OCI-LY1 (cell line): ENCODE measurements around the gene CASP10.
A peak's percentile ranks its signal among the peaks of the same experiment; 100 is the strongest.

Experiments used
- H2AFZ ChIP-seq: fragments of 200-600 bp; sonication (generic), shearing (Covaris generic); 2 replicates; pipeline ENCODE4 v1.6.0; 2014; ENCODE audit warnings: antibody characterized with exemption, mild to moderate bottlenecking, low read length
- H3F3A ChIP-seq: fragments of 200-600 bp; sonication (generic), shearing (Covaris generic); 2 replicates; pipeline ENCODE4 v1.6.0; 2014; ENCODE audit warnings: mild to moderate bottlenecking, antibody characterized with exemption, low read length, moderate library complexity; ENCODE audit not compliant: insufficient read depth
- H3K27ac ChIP-seq: fragments of 200-600 bp; sonication (generic); 2 replicates; pipeline ENCODE4 v1.5.1; 2014; ENCODE audit warnings: low read length, mixed run types, mild to moderate bottlenecking, low read depth; ENCODE audit not compliant: poor library complexity, severe bottlenecking
- H3K27me3 ChIP-seq: fragments of 200-600 bp; sonication (generic); 2 replicates; pipeline ENCODE4 v1.6.0; 2014; ENCODE audit warnings: antibody characterized with exemption, mild to moderate bottlenecking, low read length, moderate library complexity; ENCODE audit not compliant: insufficient read depth
- H3K36me3 ChIP-seq: fragments of 200-600 bp; sonication (generic); 2 replicates; pipeline ENCODE4 v1.6.1; 2014; ENCODE audit warnings: mild to moderate bottlenecking, antibody characterized with exemption, low read length, moderate library complexity, mixed read lengths; ENCODE audit not compliant: insufficient read depth
- H3K4me1 ChIP-seq: fragments of 200-600 bp; sonication (generic); 2 replicates; pipeline ENCODE4 v1.5.1; 2014; ENCODE audit warnings: mild to moderate bottlenecking, low read length, moderate library complexity; ENCODE audit not compliant: insufficient read depth, severe bottlenecking
- H3K4me2 ChIP-seq: fragments of 200-600 bp; sonication (generic), shearing (Covaris generic); 2 replicates; pipeline ENCODE4 v1.6.1; 2014; ENCODE audit warnings: low read length
- H3K4me3 ChIP-seq: fragments of 200-600 bp; sonication (generic); 2 replicates; pipeline ENCODE4 v1.5.1; 2014; ENCODE audit warnings: low read length, low read depth, mild to moderate bottlenecking, mixed read lengths; ENCODE audit not compliant: poor library complexity, severe bottlenecking
- H3K79me2 ChIP-seq: fragments of 200-600 bp; shearing (Covaris generic); 2 replicates; pipeline ENCODE4 v1.6.1; 2016; ENCODE audit warnings: mixed run types, low read length, mixed read lengths; ENCODE audit not compliant: insufficient read depth
- H3K9ac ChIP-seq: fragments of 200-600 bp; sonication (generic), shearing (Covaris generic); 2 replicates; pipeline ENCODE4 v1.6.1; 2014; ENCODE audit warnings: mild to moderate bottlenecking, low read length, mixed read lengths
- H3K9me2 ChIP-seq: fragments of 200-600 bp; sonication (generic), shearing (Covaris generic); 2 replicates; pipeline ENCODE4 v1.6.1; 2014; ENCODE audit warnings: low read depth, mild to moderate bottlenecking, low read length, mixed read lengths
- H3K9me3 ChIP-seq: fragments of 200-600 bp; shearing (Covaris generic); 2 replicates; pipeline ENCODE4 v1.6.1; 2014; ENCODE audit warnings: low read length, mixed read lengths
- H4K20me1 ChIP-seq: fragments of 200-600 bp; sonication (generic), shearing (Covaris generic); 2 replicates; pipeline ENCODE4 v1.6.0; 2016; ENCODE audit warnings: mild to moderate bottlenecking, low read length; ENCODE audit not compliant: insufficient read depth
- CTCF ChIP-seq: fragments of 200-600 bp; sonication (generic), shearing (Covaris generic); IDR thresholded peaks from 2 replicates; pipeline ENCODE4 v1.5.1; 2017; ENCODE audit warnings: mild to moderate bottlenecking, antibody characterized with exemption, low read length, moderate library complexity, mixed read lengths
- EZH2 ChIP-seq: fragments of 200-600 bp; sonication (generic), shearing (Covaris generic); IDR thresholded peaks from 2 replicates; pipeline ENCODE4 v1.8.0; 2017; ENCODE audit warnings: borderline replicate concordance, mixed run types, mild to moderate bottlenecking, antibody characterized with exemption, low read length, moderate library complexity, mixed read lengths

Gene CASP10

GRCh38 chr2:201182650-201183364 lies at the start of gene CASP10:
Gene CASP10, plus strand, starts transcription at chr2:201183141. Its CDS starts 2,637 bp downstream, at chr2:201185778.
- Histone ChIP-seq H3K4me2 (peak within 1 kb of the TSS; percentile 49), H4K20me1 (no peaks in the 10 kb centered on the region), H3K36me3 (no peaks in the 10 kb centered on the region), H3K9ac (no peak within 1 kb of the TSS), H3K4me1 (peaks cover 13% of the 10 kb centered on the region), H3K9me2 (no peaks in the 10 kb centered on the region), H3K79me2 (no peaks in the 10 kb centered on the region), H3K27ac (no peak within 1 kb of the TSS), H3K9me3 (peaks cover 9% of the 10 kb centered on the region), H3K27me3 (no peaks in the 10 kb centered on the region; the same call in 1 of the 2 replicates), H3F3A (no peaks in the 10 kb centered on the region), H2AFZ (no peak within 1 kb of the TSS), H3K4me3 (peak within 1 kb of the TSS; percentile 39)
- TF ChIP-seq EZH2 = no peak
- peak; percentile 17; the same call in 1 of the 2 replicates for TF ChIP-seq CTCF

GRCh38 chr2:201135386-201135785 lies 47.6 kb upstream of the CASP10 start:
- Histone ChIP-seq H3K4me1 (peaks cover 18% of the 10 kb centered on the region), H3K9ac (no peak overlapping the region), H3K9me2 (no peaks in the 10 kb centered on the region), H3K4me3 (no peak overlapping the region), H3K4me2 (no peak overlapping the region), H3K9me3 (no peaks in the 10 kb centered on the region), H3K27me3 (no peaks in the 10 kb centered on the region), H3F3A (no peaks in the 10 kb centered on the region; the same call in 1 of the 2 replicates), H3K27ac (no peak overlapping the region), H3K79me2 (no peaks in the 10 kb centered on the region), H2AFZ (no peak overlapping the region), H4K20me1 (no peaks in the 10 kb centered on the region), H3K36me3 (peaks cover 52% of the 10 kb centered on the region)
- TF ChIP-seq EZH2 (no peak), CTCF (no peak)

- Histone ChIP-seq H3K9ac (no peak overlapping the region), H3F3A (no peaks in the 10 kb centered on the region; the same call in 1 of the 2 replicates), H3K4me3 (no peak overlapping the region), H3K9me3 (no peaks in the 10 kb centered on the region), H4K20me1 (no peaks in the 10 kb centered on the region), H3K4me1 (peaks cover 3% of the 10 kb centered on the region), H3K27me3 (no peaks in the 10 kb centered on the region), H3K9me2 (no peaks in the 10 kb centered on the region), H3K36me3 (peaks cover 60% of the 10 kb centered on the region), H3K4me2 (no peak overlapping the region), H3K27ac (no peak overlapping the region), H3K79me2 (no peaks in the 10 kb centered on the region), H2AFZ (no peak overlapping the region)
- TF ChIP-seq CTCF (no peak), EZH2 (no peak)
These were observed 46.0 kb upstream of the CASP10 start for GRCh38 chr2:201136889-201137321.
